Gastrocnemius medialis (tissue), 4 donors: ENCODE results near the gene TMEM45B. TPM values are rescaled to one million over a fixed set of nuclear protein-coding genes. Genes with fewer than 3 reads are reported as not detected.
"Not testable (repeated sequence)": the region's sequence is repeated elsewhere in the genome, so short reads cannot be mapped to it uniquely, and the experiment has no call there.

Experiments
- ATAC-seq, 2 donors: fragments of 150-250 bp; one replicate each; pipeline ENCODE4 v1.9.1; 2016
- DNase-seq, 2 donors: peaks; one replicate each; pipeline ENCODE4 v3.0.0-alpha.2; 2019
- H3K27ac ChIP-seq, 4 donors: fragments of 200-600 bp; sonication (generic); 1 replicate in 1 of 4; 2 replicates in 3 of 4; pipeline ENCODE4 v1.5.1; 2016 to 2018; ENCODE audit warnings: mild to moderate bottlenecking in 2 of 4, moderate library complexity in 1 of 4
- H3K27me3 ChIP-seq, 3 donors: fragments of 200-600 bp; sonication (generic) in 2 of 3; 1 replicate in 1 of 3; 2 replicates in 2 of 3; pipeline versions ENCODE4 v1.5.1 to v1.6.0; 2016 to 2019; ENCODE audit warnings: mild to moderate bottlenecking in 1 of 3, moderate library complexity in 1 of 3
- H3K36me3 ChIP-seq, 2 donors: fragments of 200-600 bp; sonication (generic) in 1 of 2; one replicate each; pipeline ENCODE4 v1.5.1; 2017 to 2018
- H3K4me1 ChIP-seq, 2 donors: fragments of 200-600 bp; sonication (generic) in 1 of 2; one replicate each; pipeline ENCODE4 v1.5.1; 2016 to 2017; ENCODE audit warnings: mild to moderate bottlenecking in 2 of 2
- H3K4me3 ChIP-seq, 4 donors: fragments of 200-600 bp; sonication (generic) in 3 of 4; 1 replicate in 1 of 4; 2 replicates in 3 of 4; pipeline ENCODE4 v1.5.1; 2016 to 2019; ENCODE audit warnings: mild to moderate bottlenecking in 2 of 4
- H3K9me3 ChIP-seq, 3 donors: fragments of 200-600 bp; sonication (generic) in 2 of 3; 1 replicate in 1 of 3; 2 replicates in 2 of 3; pipeline ENCODE4 v1.5.1; 2016 to 2019
- CTCF ChIP-seq, 5 experiments: fragments of 450-650 bp in 3 of 5; fragments of 200-600 bp in 2 of 5; sonication (generic) in 2 of 5; IDR thresholded peaks in 4 of 5; conservative IDR thresholded peaks in 1 of 5; 1 replicate in 4 of 5; 2 replicates in 1 of 5; pipeline ENCODE4 v1.5.1; 2016 to 2019; ENCODE audit warnings: antibody characterized with exemption in 5 of 5, mild to moderate bottlenecking in 3 of 5, moderate library complexity in 3 of 5
- POLR2A ChIP-seq, 2 donors: fragments of 450-650 bp; IDR thresholded peaks; one replicate each; pipeline ENCODE4 v1.6.1; 2017; ENCODE audit warnings: antibody characterized with exemption in 2 of 2, mild to moderate bottlenecking in 2 of 2, moderate library complexity in 2 of 2
- in situ Hi-C, 4 donors: fragments of 200-750 bp; cut with MboI; loops; one replicate each; pipeline versions ENCODE4 v1.15.0 to v1.8.0; 2017; ENCODE audit warnings: low sequenced_read_pairs in 4 of 4
- intact Hi-C: fragments of 100-400 bp; cut with DNase I; formaldehyde crosslinking; loops from one replicate; pipeline ENCODE4 v1.15.1; 2023; ENCODE audit warnings: low total_unique reads
- total RNA-seq, 4 donors: library from RNA; depleted of rRNA; stranded (reverse); fragments of >200 nt; gene quantifications; one replicate each; pipeline versions ENCODE4 v1.1.0 to v1.2.3, GENCODE V29; 2016

Gene TMEM45B
- total RNA-seq, 4 donors from 2014 or later = 1.0 TPM; not detected in 3

GRCh38 chr11:129840236-129840635 is 24.6 kb downstream of the TMEM45B start:
- DNase-seq (no peak), ATAC-seq (no peak)
- Histone ChIP-seq H3K27ac (no peak overlapping the region), H3K27me3 (no peaks in the 10 kb centered on the region), H3K4me3 (no peak overlapping the region), H3K36me3 (no peaks in the 10 kb centered on the region), H3K9me3 (no peaks in the 10 kb centered on the region), H3K4me1 (no peaks in the 10 kb centered on the region)
- intact Hi-C loops (no loop called here), in situ Hi-C loops (no loop called here)
- no peak for TF ChIP-seq CTCF (IDR thresholded peaks at IDR 0.05 in 4 of 5, conservative IDR thresholded peaks at IDR 0.05 in 1 of 5)
- no peak for TF ChIP-seq POLR2A (IDR thresholded peaks at IDR 0.05)

- Histone ChIP-seq H3K27ac (no peak overlapping the region), H3K27me3 (no peaks in the 10 kb centered on the region), H3K4me1 (no peaks in the 10 kb centered on the region), H3K36me3 (no peaks in the 10 kb centered on the region), H3K4me3 (no peak overlapping the region), H3K9me3 (no peaks in the 10 kb centered on the region)
- no peak for TF ChIP-seq POLR2A (IDR thresholded peaks at IDR 0.05)
- TF ChIP-seq CTCF (IDR thresholded peaks at IDR 0.05 in 4 of 5, conservative IDR thresholded peaks at IDR 0.05 in 1 of 5) = no peak
- intact Hi-C loops (no loop called here), in situ Hi-C loops (no loop called here)
- ATAC-seq (no peak), DNase-seq (no peak)
Measured at GRCh38 chr11:129842138-129842537, 26.5 kb downstream of the TMEM45B start.

GRCh38 chr11:129846508-129847335 is 31.1 kb downstream of the TMEM45B start:
- DNase-seq = no peak
- Histone ChIP-seq H3K9me3 (no peaks in the 10 kb centered on the region), H3K27me3 (no peaks in the 10 kb centered on the region), H3K36me3 (no peaks in the 10 kb centered on the region), H3K4me3 (no peak overlapping the region), H3K27ac (no peak overlapping the region), H3K4me1 (no peaks in the 10 kb centered on the region)
- intact Hi-C loops = no loop called here
- in situ Hi-C loops = no loop called here
- no peak for TF ChIP-seq CTCF (IDR thresholded peaks at IDR 0.05 in 4 of 5, conservative IDR thresholded peaks at IDR 0.05 in 1 of 5)
- TF ChIP-seq POLR2A (IDR thresholded peaks at IDR 0.05) = no peak
- no peak for ATAC-seq

GRCh38 chr11:129847361-129847760 is 31.7 kb downstream of the TMEM45B start:
- DNase-seq, H3K27ac ChIP-seq, H3K4me3 ChIP-seq, in situ Hi-C loops, H3K27me3 ChIP-seq, ATAC-seq, intact Hi-C loops, H3K9me3 ChIP-seq, H3K4me1 ChIP-seq, H3K36me3 ChIP-seq: not testable (repeated sequence)

GRCh38 chr11:129849447-129850130 is 33.9 kb downstream of the TMEM45B start:
- intact Hi-C loops = no loop called here
- in situ Hi-C loops = no loop called here
- TF ChIP-seq POLR2A (IDR thresholded peaks at IDR 0.05) = no peak
- no peak for TF ChIP-seq CTCF (IDR thresholded peaks at IDR 0.05 in 4 of 5, conservative IDR thresholded peaks at IDR 0.05 in 1 of 5)
- Histone ChIP-seq H3K36me3 (no peaks in the 10 kb centered on the region), H3K27me3 (no peaks in the 10 kb centered on the region), H3K4me1 (no peaks in the 10 kb centered on the region), H3K4me3 (no peak overlapping the region), H3K27ac (no peak overlapping the region), H3K9me3 (no peaks in the 10 kb centered on the region)
- ATAC-seq = no peak
- DNase-seq = no peak
